ENCODE data around the gene CBARP.
A peak's percentile ranks its signal among the peaks of the same experiment; 100 is the strongest.

The CBARP gene

GRCh38 chr19:1261798-1262622 lies 24.2 kb upstream of the CBARP start:
- Histone ChIP-seq H4K20me1 (ENCODE audit: insufficient read depth) (no peaks in the 10 kb centered on the region), H3K4me3 (IDR thresholded peaks at IDR 0.05; ENCODE audit: insufficient read depth, low read depth, low read length) (no peak overlapping the region), H3K36me3 (ENCODE audit: insufficient read depth) (no peaks in the 10 kb centered on the region), H2AFZ (ENCODE audit: low read depth) (peak overlapping the region; percentile 34; the same call in 1 of the 2 replicates), H3K27ac (peak overlapping the region; percentile 78), H3K27me3 (ENCODE audit: insufficient read depth, low read depth) (no peaks in the 10 kb centered on the region), H3K4me1 (ENCODE audit: low read depth, poor library complexity, severe bottlenecking) (peaks cover 36% of the 10 kb centered on the region), H3K9ac (peak overlapping the region; percentile 89), H3K4me2 (peak overlapping the region; percentile 99), H3K79me2 (ENCODE audit: insufficient read depth, low read depth) (no peaks in the 10 kb centered on the region)
- no peak for TF ChIP-seq CTCF (conservative IDR thresholded peaks at IDR 0.05; ENCODE audit: low read depth, low read length)

- Histone ChIP-seq H3K4me2 (peak overlapping the region; percentile 99), H3K36me3 (ENCODE audit: insufficient read depth) (no peaks in the 10 kb centered on the region), H3K79me2 (ENCODE audit: insufficient read depth, low read depth) (no peaks in the 10 kb centered on the region), H3K27ac (peak overlapping the region; percentile 78), H3K4me3 (IDR thresholded peaks at IDR 0.05; ENCODE audit: insufficient read depth, low read depth, low read length) (no peak overlapping the region), H3K9ac (peak overlapping the region; percentile 89), H3K27me3 (ENCODE audit: insufficient read depth, low read depth) (no peaks in the 10 kb centered on the region), H4K20me1 (ENCODE audit: insufficient read depth) (no peaks in the 10 kb centered on the region), H3K4me1 (ENCODE audit: low read depth, poor library complexity, severe bottlenecking) (peaks cover 35% of the 10 kb centered on the region), H2AFZ (ENCODE audit: low read depth) (peak overlapping the region; percentile 34; the same call in 1 of the 2 replicates)
- TF ChIP-seq CTCF (conservative IDR thresholded peaks at IDR 0.05; ENCODE audit: low read depth, low read length): no peak
Measured at GRCh38 chr19:1261538-1261797, 23.7 kb upstream of the CBARP start.

GRCh38 chr19:1260749-1261537 lies 23.1 kb upstream of the CBARP start:
- TF ChIP-seq CTCF (conservative IDR thresholded peaks at IDR 0.05; ENCODE audit: low read depth, low read length): no peak
- H3K27me3 ChIP-seq (ENCODE audit: insufficient read depth, low read depth): no peaks in the 10 kb centered on the region
- peak overlapping the region; percentile 34; the same call in 1 of the 2 replicates for H2AFZ ChIP-seq (ENCODE audit: low read depth)

GRCh38 chr19:1259876-1260748 lies 22.3 kb upstream of the CBARP start:
- peaks cover 29% of the 10 kb centered on the region for H3K4me1 ChIP-seq (ENCODE audit: low read depth, poor library complexity, severe bottlenecking)
- no peak for TF ChIP-seq CTCF (conservative IDR thresholded peaks at IDR 0.05; ENCODE audit: low read depth, low read length)
- peak overlapping the region; percentile 86 for H3K4me2 ChIP-seq

More at GRCh38 chr19:1260749-1261537, 23.1 kb upstream of the CBARP start:
- Histone ChIP-seq H3K79me2 (ENCODE audit: insufficient read depth, low read depth) (no peaks in the 10 kb centered on the region), H4K20me1 (ENCODE audit: insufficient read depth) (no peaks in the 10 kb centered on the region), H3K4me1 (ENCODE audit: low read depth, poor library complexity, severe bottlenecking) (peaks cover 32% of the 10 kb centered on the region), H3K27ac (peak overlapping the region; percentile 78), H3K4me2 (peak overlapping the region; percentile 99), H3K9ac (peak overlapping the region; percentile 89), H3K36me3 (ENCODE audit: insufficient read depth) (no peaks in the 10 kb centered on the region), H3K4me3 (IDR thresholded peaks at IDR 0.05; ENCODE audit: insufficient read depth, low read depth, low read length) (no peak overlapping the region)

More at GRCh38 chr19:1259876-1260748, 22.3 kb upstream of the CBARP start:
- no peaks in the 10 kb centered on the region; the same call in 1 of the 2 replicates for H3K36me3 ChIP-seq (ENCODE audit: insufficient read depth)
- no peaks in the 10 kb centered on the region for H3K79me2 ChIP-seq (ENCODE audit: insufficient read depth, low read depth)
- no peaks in the 10 kb centered on the region for H3K27me3 ChIP-seq (ENCODE audit: insufficient read depth, low read depth)
- no peak overlapping the region for H3K4me3 ChIP-seq (IDR thresholded peaks at IDR 0.05; ENCODE audit: insufficient read depth, low read depth, low read length)
- no peak overlapping the region for H2AFZ ChIP-seq (ENCODE audit: low read depth)
- H3K27ac ChIP-seq: peak overlapping the region; percentile 74
- peak overlapping the region; percentile 62; the same call in 1 of the 2 replicates for H3K9ac ChIP-seq
- no peaks in the 10 kb centered on the region for H4K20me1 ChIP-seq (ENCODE audit: insufficient read depth)
